Keratinocyte (primary cell): ENCODE results near the gene SCFD1. TPM values are rescaled to one million over a fixed set of nuclear protein-coding genes. Genes with fewer than 3 reads are reported as not detected.
A peak's percentile ranks its signal among the peaks of the same experiment; 100 is the strongest.
"Not testable (repeated sequence)": the region's sequence is repeated elsewhere in the genome, so short reads cannot be mapped to it uniquely, and the experiment has no call there.

Source experiments
- DNase-seq: peaks from one replicate; pipeline ENCODE4 v3.0.0-alpha.2; 2011; ENCODE audit warnings: low read depth, missing footprints, low spot score
- FAIRE-seq: peaks from 2 replicates; lab custom pipeline; 2011; peaks lifted over from hg19 to GRCh38; lab: Jason Lieb, UNC
- H2AFZ ChIP-seq: 2 replicates; pipeline ENCODE4 v1.6.0; 2012; ENCODE audit warnings: low read length, control low read depth, inconsistent platforms; ENCODE audit not compliant: control insufficient read depth
- H3K27ac ChIP-seq: 2 replicates; pipeline ENCODE4 v1.5.1; 2011; ENCODE audit warnings: low read length; ENCODE audit not compliant: control insufficient read depth, insufficient read depth
- H3K27me3 ChIP-seq: 3 replicates; pipeline ENCODE4 v1.6.0; 2011; ENCODE audit warnings: low read length; ENCODE audit not compliant: control insufficient read depth, insufficient read depth; ENCODE audit errors: extremely low read depth
- H3K36me3 ChIP-seq, 2 experiments: 2 replicates in 1 of 2; 3 replicates in 1 of 2; pipeline ENCODE4 v1.5.1; 2011; ENCODE audit warnings: low read length in 2 of 2, mild to moderate bottlenecking in 1 of 2; ENCODE audit not compliant: control insufficient read depth in 2 of 2, insufficient read depth in 2 of 2; ENCODE audit errors: extremely low read depth in 1 of 2
- H3K4me1 ChIP-seq: 3 replicates; pipeline ENCODE4 v1.5.1; 2011; ENCODE audit warnings: low read length; ENCODE audit not compliant: control insufficient read depth, insufficient read depth; ENCODE audit errors: extremely low read depth
- H3K4me2 ChIP-seq: 3 replicates; pipeline ENCODE4 v1.6.0; 2011; ENCODE audit warnings: low read depth, low read length; ENCODE audit not compliant: control insufficient read depth, insufficient read depth; ENCODE audit errors: extremely low read depth
- H3K4me3 ChIP-seq, 3 experiments: fragments of 200-600 bp in 1 of 3; sonication (generic) in 1 of 3; 2 replicates in 2 of 3; 3 replicates in 1 of 3; pipeline ENCODE4 v1.5.1; 2011 to 2016; ENCODE audit warnings: low read length in 3 of 3, mild to moderate bottlenecking in 3 of 3, control low read depth in 2 of 3, inconsistent platforms in 1 of 3, low read depth in 1 of 3, mixed read lengths in 1 of 3, mixed run types in 1 of 3, moderate library complexity in 1 of 3; ENCODE audit not compliant: control insufficient read depth in 2 of 3, insufficient read depth in 2 of 3; ENCODE audit errors: extremely low read depth in 1 of 3
- H3K79me2 ChIP-seq: 2 replicates; pipeline ENCODE4 v1.6.0; 2012; ENCODE audit warnings: low read length; ENCODE audit not compliant: control insufficient read depth, insufficient read depth
- H3K9ac ChIP-seq: 3 replicates; pipeline ENCODE4 v1.6.0; 2011; ENCODE audit warnings: low read length; ENCODE audit not compliant: control insufficient read depth, insufficient read depth; ENCODE audit errors: extremely low read depth
- H3K9me1 ChIP-seq: 3 replicates; pipeline ENCODE4 v1.6.0; 2011; ENCODE audit warnings: low read length; ENCODE audit not compliant: control insufficient read depth, insufficient read depth; ENCODE audit errors: extremely low read depth
- H3K9me3 ChIP-seq: 2 replicates; pipeline ENCODE4 v1.5.1; 2012; ENCODE audit warnings: low read depth, low read length; ENCODE audit not compliant: control insufficient read depth
- H4K20me1 ChIP-seq: 3 replicates; pipeline ENCODE4 v1.6.0; 2011; ENCODE audit warnings: low read length; ENCODE audit not compliant: control insufficient read depth, insufficient read depth; ENCODE audit errors: extremely low read depth
- CTCF ChIP-seq, 3 experiments: IDR thresholded peaks in 1 of 3; conservative IDR thresholded peaks in 1 of 3; optimal IDR thresholded peaks in 1 of 3; 2 replicates in 2 of 3; 3 replicates in 1 of 3; pipeline versions ENCODE3 to v1.5.1; 2011; ENCODE audit warnings: low read length in 3 of 3, mild to moderate bottlenecking in 3 of 3, moderate library complexity in 2 of 3, control low read depth in 1 of 3, inconsistent platforms in 1 of 3; ENCODE audit not compliant: insufficient read depth in 2 of 3; ENCODE audit errors: extremely low read depth in 1 of 3
- EZH2 ChIP-seq: IDR thresholded peaks from one replicate; pipeline ENCODE4 v1.6.1; 2012; ENCODE audit warnings: inconsistent platforms, mild to moderate bottlenecking, low read length, moderate library complexity
- dilution Hi-C: fragments of 300-500 bp; cut with MboI; formaldehyde crosslinking; loops from one replicate; pipeline ENCODE4 v1.7.0; 2020; ENCODE audit warnings: low sequenced_read_pairs; ENCODE audit not compliant: extremely low pct_ligation_motif_present
- polyA plus RNA-seq, 5 experiments: library from polyadenylated mRNA; depleted of rRNA in 3 of 5; stranded (reverse) in 3 of 5; stranded (forward) in 1 of 5; unstranded in 1 of 5; fragments of >200 nt; gene quantifications; 1 replicate in 1 of 5; 2 replicates in 3 of 5; 3 replicates in 1 of 5; pipeline versions ENCODE4 v1.2.1 to v1.2.3, GENCODE V29; 2011 to 2012; ENCODE audit warnings: missing spikeins in 2 of 5, low read depth in 1 of 5, low replicate concordance in 1 of 5

Gene SCFD1
- polyA plus RNA-seq, 1 donor (not counting 4 experiments of a cell fraction or from before 2014, with no cell fraction given): 100 TPM

DNA sequence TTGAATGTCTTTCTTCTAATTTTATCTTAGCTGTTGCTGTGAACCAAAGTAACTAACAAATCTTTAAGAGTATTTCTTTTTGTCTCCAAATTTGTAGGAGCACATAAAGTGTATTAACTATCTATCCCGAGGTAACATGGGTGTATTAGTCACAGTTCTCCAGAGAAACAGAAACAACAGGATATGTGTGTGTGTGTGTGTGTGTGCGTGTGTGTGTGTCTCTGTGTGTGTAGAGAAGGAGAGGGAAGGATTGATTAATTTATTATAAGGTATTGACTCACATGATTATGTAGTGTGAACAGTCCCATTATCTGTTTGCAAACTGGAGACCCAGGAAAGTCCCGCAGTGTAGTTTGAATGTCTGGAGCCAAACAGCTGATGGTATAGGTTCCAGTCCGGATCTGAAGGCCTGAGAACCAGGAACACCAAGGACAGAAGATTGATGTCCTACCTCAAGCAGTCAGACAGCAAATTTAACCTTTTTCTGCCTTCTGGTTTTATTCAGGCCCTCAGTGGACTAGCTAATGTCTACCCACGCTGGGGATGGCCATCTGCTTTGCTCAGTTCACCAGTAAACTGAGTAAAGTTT lies 48.8 kb upstream of the SCFD1 start:
- Histone ChIP-seq H3K9ac (no peak overlapping the region), H3K4me3 (no peak overlapping the region), H4K20me1 (peaks cover 3% of the 10 kb centered on the region), H3K4me2 (no peak overlapping the region), H3K9me1 (no peaks in the 10 kb centered on the region), H3K27ac (peak overlapping the region; percentile 21), H3K79me2 (peaks cover 100% of the 10 kb centered on the region), H3K9me3 (no peaks in the 10 kb centered on the region), H3K4me1 (no peaks in the 10 kb centered on the region), H2AFZ (no peak overlapping the region), H3K36me3 (no peaks in the 10 kb centered on the region), H3K27me3 (no peaks in the 10 kb centered on the region)
- dilution Hi-C loops: no loop called here
- no peak for DNase-seq
- TF ChIP-seq EZH2: no peak
- TF ChIP-seq CTCF (optimal IDR thresholded peaks at IDR 0.05 in 1 of 3, IDR thresholded peaks at IDR 0.05 in 1 of 3, conservative IDR thresholded peaks at IDR 0.05 in 1 of 3; ENCODE audit: extremely low read depth in 1 of 3, insufficient read depth in 2 of 3, low read length in 3 of 3): no peak
- FAIRE-seq: no peak

- FAIRE-seq (no peak), DNase-seq (no peak)
- Histone ChIP-seq H3K79me2 (peaks cover 100% of the 10 kb centered on the region), H3K4me3 (no peak overlapping the region), H3K27me3 (no peaks in the 10 kb centered on the region), H3K9me3 (no peaks in the 10 kb centered on the region), H3K9ac (no peak overlapping the region), H3K36me3 (no peaks in the 10 kb centered on the region), H3K9me1 (no peaks in the 10 kb centered on the region), H3K4me2 (no peak overlapping the region), H2AFZ (no peak overlapping the region), H3K4me1 (no peaks in the 10 kb centered on the region), H4K20me1 (peaks cover 3% of the 10 kb centered on the region), H3K27ac (no peak overlapping the region)
- dilution Hi-C loops: no loop called here
- TF ChIP-seq EZH2 (no peak), CTCF (optimal IDR thresholded peaks at IDR 0.05 in 1 of 3, IDR thresholded peaks at IDR 0.05 in 1 of 3, conservative IDR thresholded peaks at IDR 0.05 in 1 of 3; ENCODE audit: extremely low read depth in 1 of 3, insufficient read depth in 2 of 3, low read length in 3 of 3) (no peak)
Measured at GRCh38 chr14:30573966-30574365, 48.2 kb upstream of the SCFD1 start.

DNA sequence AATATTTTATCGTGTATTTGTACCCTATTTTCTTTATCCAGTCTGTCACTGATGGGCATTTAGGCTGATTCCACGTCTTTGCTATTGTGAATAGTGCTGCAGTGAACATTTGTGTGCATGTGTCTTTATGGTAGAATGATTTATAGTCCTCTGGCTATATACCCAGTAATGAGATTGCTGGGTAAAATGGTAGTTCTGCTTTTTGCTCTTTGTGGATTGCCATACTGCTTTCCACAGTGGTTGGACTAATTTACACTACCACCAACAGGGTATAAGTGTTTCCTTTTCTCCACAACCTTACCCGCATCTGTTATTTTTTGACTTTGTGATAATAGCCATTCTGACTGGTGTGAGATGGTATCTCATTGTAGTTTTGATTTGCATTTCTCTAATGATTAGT lies 47.3 kb upstream of the SCFD1 start:
- H3K27ac ChIP-seq, H3K4me3 ChIP-seq, H3K4me2 ChIP-seq, DNase-seq, H2AFZ ChIP-seq, H3K27me3 ChIP-seq, H4K20me1 ChIP-seq, H3K9ac ChIP-seq, dilution Hi-C loops, FAIRE-seq, H3K36me3 ChIP-seq, H3K4me1 ChIP-seq, H3K9me3 ChIP-seq, H3K9me1 ChIP-seq: not testable (repeated sequence)
- H3K79me2 ChIP-seq: peaks cover 100% of the 10 kb centered on the region

GRCh38 chr14:30576333-30576732 lies 45.8 kb upstream of the SCFD1 start:
- H3K4me2 ChIP-seq, H4K20me1 ChIP-seq: not testable (repeated sequence)

More at GRCh38 chr14:30576333-30576732, 45.8 kb upstream of the SCFD1 start:
- H3K4me1 ChIP-seq, DNase-seq, H2AFZ ChIP-seq, H3K27ac ChIP-seq, H3K9me3 ChIP-seq, H3K27me3 ChIP-seq, H3K36me3 ChIP-seq, H3K9ac ChIP-seq, H3K4me3 ChIP-seq, H3K9me1 ChIP-seq, FAIRE-seq, dilution Hi-C loops: not testable (repeated sequence)
- peaks cover 98% of the 10 kb centered on the region for H3K79me2 ChIP-seq
